T-cell (primary cell): ENCODE data around the gene ZNHIT1. TPM values are rescaled to one million over a fixed set of nuclear protein-coding genes. Genes with fewer than 3 reads are reported as not detected.

ENCODE experiments used
- total RNA-seq, 35 experiments: library from RNA in 6 of 35; stranded (reverse) in 6 of 35; fragments of 120-200 nt in 1 of 35; gene quantifications; one replicate each; pipeline versions ENCODE4 v1.2.1 to v1.2.4 and lab custom pipeline; 2013 to 2026

The ZNHIT1 gene
- total RNA-seq, 5 donors from 2014 or later (not counting 1 experiment from before 2014, with no cell fraction given), result 32.9 to 54.1 (median 50.4) TPM

Other genes with a start within 250 kb of the ZNHIT1 start
- under 1 TPM in 3 of 5 donors, not detected in 2; 0.09 to 0.51 (median 0.33) TPM for gene MUC12, start 248.6 kb upstream of the ZNHIT1 start, total RNA-seq
- gene MUC17, start 198.1 kb upstream of the ZNHIT1 start, total RNA-seq, result not detected
- 10 to 100 TPM; 47.2 to 80.9 (median 77.4) TPM for gene TRIM56, start 132.7 kb upstream of the ZNHIT1 start, total RNA-seq
- under 1 TPM in 4 of 5 donors, not detected in 1; 0.18 to 0.79 (median 0.51) TPM for gene SERPINE1, start 91.1 kb upstream of the ZNHIT1 start, total RNA-seq
- 10 to 100 TPM in 3 of 5 donors, 1 to 10 TPM in 2; 8.1 to 16.7 (median 14.4) TPM for gene AP1S1, start 63.7 kb upstream of the ZNHIT1 start, total RNA-seq
- not detected for gene VGF, start 52.6 kb upstream of the ZNHIT1 start, total RNA-seq
- gene NAT16, start 37.9 kb upstream of the ZNHIT1 start, total RNA-seq, result not detected
- gene MOGAT3, start 17.1 kb upstream of the ZNHIT1 start, total RNA-seq, result not detected
- gene PLOD3, start 584 bp upstream of the ZNHIT1 start, total RNA-seq, result 10 to 100 TPM; 27.7 to 74.2 (median 58.8) TPM
- 10 to 100 TPM; 23.1 to 47.7 (median 44.8) TPM for gene CLDN15, start 19.6 kb downstream of the ZNHIT1 start, total RNA-seq
- 100 to 1,000 TPM in 4 of 5 donors, 10 to 100 TPM in 1; 99.3 to 136 (median 125) TPM for gene FIS1, start 26.9 kb downstream of the ZNHIT1 start, total RNA-seq
- gene IFT22, start 103.6 kb downstream of the ZNHIT1 start, total RNA-seq, result 1 to 10 TPM; 1.4 to 6.5 (median 4.6) TPM
- under 1 TPM in 1 of 5 donors, not detected in 4; 0.09 TPM for gene COL26A1, start 144.7 kb downstream of the ZNHIT1 start, total RNA-seq